HG02870 (cell line): ENCODE measurements around the gene ITGA11.

Experiments used
- ATAC-seq: cut with Tn5 transposase; IDR thresholded peaks from one replicate; pipeline ENCODE4 v1.9.1; 2021; ENCODE audit warnings: mild to moderate bottlenecking, moderate library complexity; ENCODE audit not compliant: unreplicated experiment

ITGA11 gene

GRCh38 chr15:68335251-68335650, 96.7 kb downstream of the ITGA11 start:
- no peak for ATAC-seq

GRCh38 chr15:68334661-68335124, 97.3 kb downstream of the ITGA11 start:
- ATAC-seq: no peak

GRCh38 chr15:68333775-68334470, 98.0 kb downstream of the ITGA11 start:
- ATAC-seq: no peak

GRCh38 chr15:68332266-68332665, 99.7 kb downstream of the ITGA11 start:
- ATAC-seq: no peak

GRCh38 chr15:68330901-68331300, 101.1 kb downstream of the ITGA11 start:
- no peak for ATAC-seq

GRCh38 chr15:68330416-68330815, 101.5 kb downstream of the ITGA11 start:
- ATAC-seq: no peak

- no peak for ATAC-seq
Measured at GRCh38 chr15:68328964-68329363, 103.0 kb downstream of the ITGA11 start.

- ATAC-seq: no peak
Measured at GRCh38 chr15:68328443-68328842, 103.5 kb downstream of the ITGA11 start.

- no peak for ATAC-seq
Measured at GRCh38 chr15:68326711-68327354, 105.1 kb downstream of the ITGA11 start.

- ATAC-seq: no peak
Measured at GRCh38 chr15:68325726-68326125, 106.2 kb downstream of the ITGA11 start.

- ATAC-seq: no peak
Measured at GRCh38 chr15:68322796-68323195, 109.2 kb downstream of the ITGA11 start.

GRCh38 chr15:68321229-68321628, 110.7 kb downstream of the ITGA11 start:
- ATAC-seq: no peak

GRCh38 chr15:68319997-68320396, 112.0 kb downstream of the ITGA11 start:
- ATAC-seq: no peak

GRCh38 chr15:68318931-68319909, 112.7 kb downstream of the ITGA11 start:
- ATAC-seq: no peak

- ATAC-seq: no peak
Measured at GRCh38 chr15:68318008-68318835, 113.7 kb downstream of the ITGA11 start.

GRCh38 chr15:68317281-68318007, 114.5 kb downstream of the ITGA11 start:
- no peak for ATAC-seq

GRCh38 chr15:68316061-68316804, 115.7 kb downstream of the ITGA11 start:
- no peak for ATAC-seq

GRCh38 chr15:68315495-68316031, 116.4 kb downstream of the ITGA11 start:
- no peak for ATAC-seq

GRCh38 chr15:68315035-68315434, 116.9 kb downstream of the ITGA11 start:
- no peak for ATAC-seq
